ENCODE data around the gene ELOVL5.

ELOVL5 gene

DNA sequence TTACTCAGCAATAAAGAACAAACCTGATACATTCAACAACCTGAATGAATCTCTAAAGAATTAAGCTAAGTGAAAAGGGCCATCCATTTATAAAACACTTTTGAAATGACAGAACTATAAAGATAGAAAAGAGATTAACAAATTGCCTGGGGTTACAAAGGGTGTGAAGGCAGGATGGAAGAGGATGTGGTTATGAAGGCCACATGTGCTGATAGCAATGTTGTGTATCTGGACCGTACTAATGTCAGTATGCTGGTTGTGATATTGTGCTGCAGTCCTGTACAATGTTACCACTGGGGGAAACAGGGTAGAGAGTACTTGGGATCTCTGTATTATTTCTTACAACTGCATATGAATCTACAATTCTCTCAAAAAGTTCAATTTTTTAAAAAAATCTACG lies 36.4 kb downstream of the ELOVL5 start:
- TF ChIP-seq CTCF (IDR thresholded peaks at IDR 0.05; ENCODE audit: low read depth, low read length, missing control alignments), result no peak
- H3K4me3 ChIP-seq (ENCODE audit: low read depth, low read length), result no peak overlapping the region

GRCh38 chr6:53311586-53311935 lies 37.2 kb downstream of the ELOVL5 start:
- in situ Hi-C loops (cut with HindIII; ENCODE audit: low pct_ligation_motif_present, low sequenced_read_pairs), result no loop called here
- H3K4me3 ChIP-seq (ENCODE audit: low read depth, low read length), result no peak overlapping the region
- TF ChIP-seq CTCF (IDR thresholded peaks at IDR 0.05; ENCODE audit: low read depth, low read length, missing control alignments), result no peak
- DNase-seq, result no peak
- no peaks in the 10 kb centered on the region for H3K36me3 ChIP-seq (replicated peaks)
- H3K27me3 ChIP-seq (replicated peaks), result no peaks in the 10 kb centered on the region
- H3K27ac ChIP-seq, result no peak overlapping the region

More for the DNA sequence above, 36.4 kb downstream of the ELOVL5 start:
- no peak overlapping the region for H3K27ac ChIP-seq
- no peak for DNase-seq
- no peaks in the 10 kb centered on the region for H3K36me3 ChIP-seq (replicated peaks)
- in situ Hi-C loops (cut with HindIII; ENCODE audit: low pct_ligation_motif_present, low sequenced_read_pairs), result no loop called here
- H3K27me3 ChIP-seq (replicated peaks), result no peaks in the 10 kb centered on the region

- Histone ChIP-seq H3K27ac (no peak overlapping the region), H3K27me3 (replicated peaks) (no peaks in the 10 kb centered on the region), H3K4me3 (ENCODE audit: low read depth, low read length) (no peak overlapping the region), H3K36me3 (replicated peaks) (no peaks in the 10 kb centered on the region)
- TF ChIP-seq CTCF (IDR thresholded peaks at IDR 0.05; ENCODE audit: low read depth, low read length, missing control alignments), result no peak
- in situ Hi-C loops (cut with HindIII; ENCODE audit: low pct_ligation_motif_present, low sequenced_read_pairs), result no loop called here
- DNase-seq, result no peak
Observed at GRCh38 chr6:53310771-53311585, 37.8 kb downstream of the ELOVL5 start.

GRCh38 chr6:53309901-53310300 lies 38.8 kb downstream of the ELOVL5 start:
- in situ Hi-C loops (cut with HindIII; ENCODE audit: low pct_ligation_motif_present, low sequenced_read_pairs), result no loop called here
- no peak for TF ChIP-seq CTCF (IDR thresholded peaks at IDR 0.05; ENCODE audit: low read depth, low read length, missing control alignments)
- no peak overlapping the region for H3K4me3 ChIP-seq (ENCODE audit: low read depth, low read length)

DNA sequence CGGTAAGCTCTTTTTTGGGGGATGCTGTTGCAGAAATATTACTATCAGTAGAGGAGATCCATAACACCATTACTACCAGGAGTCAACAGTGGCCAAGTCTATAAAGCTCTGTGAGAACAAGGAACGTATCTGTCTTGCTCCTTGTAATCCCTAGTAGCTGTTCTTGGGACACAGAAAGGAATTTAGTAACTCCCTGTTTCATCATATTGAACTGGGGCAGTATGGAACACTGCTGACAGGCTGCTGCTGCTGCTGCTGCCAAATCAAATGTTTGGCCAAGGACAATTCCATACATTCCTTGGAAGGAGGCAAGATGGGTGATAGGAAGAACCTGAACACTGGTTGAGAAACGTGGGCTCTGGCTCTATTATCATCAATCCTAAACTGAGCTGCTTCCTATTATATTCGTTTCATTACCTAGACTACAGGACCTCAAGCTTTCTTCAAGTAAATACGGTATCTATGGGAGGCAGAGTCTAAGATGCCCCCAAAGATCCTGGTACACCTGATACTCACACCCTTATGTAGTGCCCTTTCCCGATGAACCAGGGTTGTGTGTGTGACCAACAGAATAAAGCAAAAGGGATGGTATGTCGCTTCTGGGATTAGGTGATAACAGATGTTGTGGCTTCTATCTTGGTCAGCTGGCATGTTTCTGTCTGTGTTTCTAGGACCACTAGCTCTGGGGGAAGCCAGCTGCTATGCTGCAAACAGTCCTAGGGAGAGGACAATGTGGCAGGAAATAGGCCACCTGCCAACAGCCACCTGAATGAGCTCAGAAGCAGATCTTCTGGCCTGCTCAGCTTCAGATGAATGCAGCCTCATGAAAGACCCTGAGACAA lies 39.5 kb downstream of the ELOVL5 start:
- no peak overlapping the region for H3K27ac ChIP-seq
- no peaks in the 10 kb centered on the region for H3K27me3 ChIP-seq (replicated peaks)
- no peak for DNase-seq
- in situ Hi-C loops (cut with HindIII; ENCODE audit: low pct_ligation_motif_present, low sequenced_read_pairs), result no loop called here
- H3K4me3 ChIP-seq (ENCODE audit: low read depth, low read length), result no peak overlapping the region
- no peak for TF ChIP-seq CTCF (IDR thresholded peaks at IDR 0.05; ENCODE audit: low read depth, low read length, missing control alignments)
- no peaks in the 10 kb centered on the region for H3K36me3 ChIP-seq (replicated peaks)

More at GRCh38 chr6:53309901-53310300, 38.8 kb downstream of the ELOVL5 start:
- H3K27me3 ChIP-seq (replicated peaks), result no peaks in the 10 kb centered on the region
- no peak for DNase-seq
- H3K36me3 ChIP-seq (replicated peaks), result no peaks in the 10 kb centered on the region
- no peak overlapping the region for H3K27ac ChIP-seq

All from brain microvascular endothelial cell (primary cell).